VCaP (cell line): ENCODE results near the gene DHRS1.

Source experiments
- H3K27ac ChIP-seq: fragments of 450-650 bp; 2 replicates; pipeline ENCODE4 v1.5.1; 2017
- TF ChIP-seq, protein P1 (sequence below): fragments of 450-650 bp; conservative IDR thresholded peaks from 2 replicates; pipeline ENCODE4 v1.5.1; 2017; ENCODE audit warnings: mild to moderate bottlenecking, moderate library complexity

The DHRS1 gene

DNA sequence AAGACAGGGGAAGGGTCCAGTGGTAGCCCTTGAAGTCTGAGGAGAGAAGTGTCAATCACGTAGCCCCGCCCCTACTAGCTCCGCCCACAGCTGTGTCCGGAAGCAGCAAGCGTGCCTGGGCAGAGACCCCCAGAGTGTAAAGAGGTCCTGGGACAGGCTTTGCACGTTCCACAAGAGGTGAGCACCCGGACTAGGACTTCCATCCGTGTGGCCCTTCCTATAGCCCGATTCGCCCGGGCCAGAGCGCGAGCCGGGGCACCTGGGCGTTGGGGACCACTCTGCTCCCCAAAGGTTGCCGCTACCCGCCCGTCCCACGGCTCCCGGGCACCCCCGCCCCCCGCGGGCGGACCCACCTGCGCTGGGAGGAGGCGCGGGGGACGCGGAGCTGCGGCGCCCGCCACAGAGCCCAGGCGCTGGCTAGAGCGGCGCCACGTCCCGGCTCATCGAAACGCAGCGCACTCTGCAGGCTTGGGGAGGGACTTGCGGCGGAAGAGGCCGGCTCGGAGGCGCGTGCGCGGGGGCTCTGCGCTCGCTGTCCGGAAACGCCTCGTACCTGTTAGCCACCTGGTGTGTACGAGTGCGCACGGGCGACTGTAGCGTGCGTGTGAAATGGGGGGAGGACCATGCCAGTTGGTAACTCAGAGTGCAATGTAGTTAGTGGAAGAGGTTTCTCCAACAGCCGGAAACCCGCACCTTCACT, 28.3 kb downstream of the DHRS1 start, which contains the start of gene RABGGTA:
Gene RABGGTA, minus strand, starts transcription at position 464 of the 700 bp plus-strand sequence. CDS start 482 bp downstream, outside the sequence.
- TF ChIP-seq, protein P1, sequence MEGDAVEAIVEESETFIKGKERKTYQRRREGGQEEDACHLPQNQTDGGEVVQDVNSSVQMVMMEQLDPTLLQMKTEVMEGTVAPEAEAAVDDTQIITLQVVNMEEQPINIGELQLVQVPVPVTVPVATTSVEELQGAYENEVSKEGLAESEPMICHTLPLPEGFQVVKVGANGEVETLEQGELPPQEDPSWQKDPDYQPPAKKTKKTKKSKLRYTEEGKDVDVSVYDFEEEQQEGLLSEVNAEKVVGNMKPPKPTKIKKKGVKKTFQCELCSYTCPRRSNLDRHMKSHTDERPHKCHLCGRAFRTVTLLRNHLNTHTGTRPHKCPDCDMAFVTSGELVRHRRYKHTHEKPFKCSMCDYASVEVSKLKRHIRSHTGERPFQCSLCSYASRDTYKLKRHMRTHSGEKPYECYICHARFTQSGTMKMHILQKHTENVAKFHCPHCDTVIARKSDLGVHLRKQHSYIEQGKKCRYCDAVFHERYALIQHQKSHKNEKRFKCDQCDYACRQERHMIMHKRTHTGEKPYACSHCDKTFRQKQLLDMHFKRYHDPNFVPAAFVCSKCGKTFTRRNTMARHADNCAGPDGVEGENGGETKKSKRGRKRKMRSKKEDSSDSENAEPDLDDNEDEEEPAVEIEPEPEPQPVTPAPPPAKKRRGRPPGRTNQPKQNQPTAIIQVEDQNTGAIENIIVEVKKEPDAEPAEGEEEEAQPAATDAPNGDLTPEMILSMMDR = peak; percentile 84
- peak within 1 kb of the TSS; percentile 93 for H3K27ac ChIP-seq

DNA sequence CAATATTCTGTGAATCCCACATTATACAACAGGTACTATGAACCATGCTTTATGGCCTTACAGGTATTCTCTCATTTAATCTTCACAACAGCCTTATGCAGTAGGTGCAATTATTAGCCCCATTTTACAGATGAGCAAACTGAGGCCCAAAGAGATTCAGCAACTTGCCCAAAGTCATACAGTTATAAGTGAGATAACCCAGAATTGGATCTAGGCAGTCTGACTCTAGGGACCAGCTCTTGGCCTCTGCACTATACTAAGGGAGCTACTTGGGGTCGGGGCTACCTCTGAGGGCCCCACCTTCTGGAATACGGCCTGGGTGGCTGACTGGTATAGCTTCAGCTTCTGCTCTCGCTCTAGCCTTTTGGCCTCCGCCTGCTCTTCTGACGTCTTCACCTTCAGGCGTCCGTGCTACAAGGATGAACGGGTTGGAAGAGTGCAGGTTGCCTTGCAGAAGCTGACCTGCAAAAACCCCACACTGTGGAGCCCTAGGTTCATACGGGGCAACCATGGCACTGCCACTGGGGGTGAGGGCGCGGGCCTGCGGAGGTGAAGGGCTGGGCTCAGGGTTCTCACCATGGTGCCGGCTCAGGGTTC, 28.9 kb downstream of the DHRS1 start:
- TF ChIP-seq, protein P1 = no peak
- H3K27ac ChIP-seq = peak overlapping the region; percentile 93

DNA sequence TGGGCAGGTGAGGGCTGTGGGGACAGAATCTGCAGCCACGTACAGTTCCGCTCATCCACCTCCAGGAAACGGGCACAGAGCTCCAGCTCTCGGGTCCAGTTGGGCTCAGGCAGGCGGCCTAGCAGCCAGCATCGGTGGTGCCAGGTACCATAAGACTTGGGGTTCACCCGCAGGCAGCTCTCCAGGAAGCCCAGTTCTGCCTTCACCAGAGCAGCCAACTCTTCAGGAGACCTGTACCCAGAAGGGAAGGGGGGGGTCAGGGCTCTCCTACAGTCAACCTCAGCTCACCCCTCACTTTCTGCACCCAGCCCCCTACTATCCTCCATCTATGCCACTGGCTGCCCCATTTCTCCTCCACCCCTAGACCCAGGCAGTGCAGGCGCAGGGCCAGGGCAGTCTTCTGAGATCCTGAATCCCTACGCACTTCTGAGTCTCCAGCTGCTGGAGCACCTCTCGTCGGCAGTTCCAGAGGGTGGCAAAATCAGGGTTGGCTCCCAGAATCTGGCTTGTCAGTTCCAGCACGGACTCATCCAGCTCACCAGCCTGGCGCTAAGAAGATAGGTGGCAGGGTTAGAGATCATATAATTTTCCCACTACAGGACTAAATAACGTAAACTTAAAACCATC, 29.6 kb downstream of the DHRS1 start:
- TF ChIP-seq, protein P1 = no peak
- no peak overlapping the region; the same call in 1 of the 2 replicates for H3K27ac ChIP-seq

DNA sequence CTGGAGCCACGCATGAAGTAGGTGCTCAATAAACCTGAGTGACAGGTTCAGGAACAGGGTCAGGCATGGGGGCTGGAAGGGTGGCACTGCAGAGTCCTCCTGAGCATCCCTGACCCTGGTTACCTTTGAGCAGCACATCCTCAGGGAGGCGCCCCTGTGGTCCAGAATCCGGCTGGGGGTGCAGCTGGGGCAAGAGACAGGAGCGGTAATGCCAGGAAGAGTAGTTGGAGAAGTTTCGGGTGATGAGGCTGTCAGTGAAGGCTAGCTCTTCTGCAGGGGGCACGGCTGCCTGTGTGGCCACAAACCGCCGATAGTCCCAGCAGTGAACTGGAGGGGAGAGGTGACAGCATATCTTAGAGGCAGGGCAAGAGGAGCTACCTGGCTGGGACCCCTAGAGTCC, 30.2 kb downstream of the DHRS1 start:
- no peak overlapping the region for H3K27ac ChIP-seq
- TF ChIP-seq, protein P1 = no peak

DNA sequence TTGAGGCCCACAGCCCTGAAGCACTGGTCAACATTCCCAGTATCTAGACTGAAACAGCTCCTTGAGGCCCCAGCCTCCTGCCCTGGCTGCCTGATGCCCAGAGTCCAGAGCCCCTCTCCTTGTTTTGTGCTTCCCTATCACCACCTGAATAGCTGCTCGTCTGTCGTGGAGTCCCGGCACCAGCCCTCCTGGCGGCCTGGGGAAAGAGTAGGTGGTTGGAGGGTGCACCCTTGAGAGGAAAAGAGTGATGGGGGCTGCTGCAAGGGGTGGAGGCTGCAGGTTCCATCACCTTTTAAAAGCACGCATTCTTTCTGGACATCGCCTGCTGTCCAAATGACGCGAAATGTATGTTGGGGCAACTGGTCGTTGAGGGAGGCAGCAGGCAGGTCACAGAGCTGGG, 31.4 kb downstream of the DHRS1 start:
- TF ChIP-seq, protein P1 = no peak
- H3K27ac ChIP-seq = no peak overlapping the region

DNA sequence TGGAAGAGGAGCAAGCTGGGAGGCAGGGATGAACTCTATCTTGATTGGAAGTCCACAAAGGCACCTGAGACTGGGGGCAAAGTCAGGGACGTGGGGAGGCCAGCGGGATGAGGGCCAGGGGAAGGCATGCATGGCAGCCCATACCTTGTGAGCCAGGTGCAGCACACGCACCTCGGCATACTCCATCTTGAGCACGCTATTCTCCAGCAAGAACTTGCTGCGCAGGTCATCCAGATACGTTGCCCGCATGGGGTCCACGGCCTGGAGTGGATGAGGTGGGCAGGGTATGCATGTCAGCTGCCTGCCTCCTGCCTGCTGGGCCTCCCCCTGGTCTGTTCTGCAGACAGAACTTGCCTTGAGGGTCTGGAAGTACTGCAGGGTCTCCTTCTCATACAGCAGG, 32.1 kb downstream of the DHRS1 start:
- TF ChIP-seq, protein P1 = no peak
- H3K27ac ChIP-seq = no peak overlapping the region

DNA sequence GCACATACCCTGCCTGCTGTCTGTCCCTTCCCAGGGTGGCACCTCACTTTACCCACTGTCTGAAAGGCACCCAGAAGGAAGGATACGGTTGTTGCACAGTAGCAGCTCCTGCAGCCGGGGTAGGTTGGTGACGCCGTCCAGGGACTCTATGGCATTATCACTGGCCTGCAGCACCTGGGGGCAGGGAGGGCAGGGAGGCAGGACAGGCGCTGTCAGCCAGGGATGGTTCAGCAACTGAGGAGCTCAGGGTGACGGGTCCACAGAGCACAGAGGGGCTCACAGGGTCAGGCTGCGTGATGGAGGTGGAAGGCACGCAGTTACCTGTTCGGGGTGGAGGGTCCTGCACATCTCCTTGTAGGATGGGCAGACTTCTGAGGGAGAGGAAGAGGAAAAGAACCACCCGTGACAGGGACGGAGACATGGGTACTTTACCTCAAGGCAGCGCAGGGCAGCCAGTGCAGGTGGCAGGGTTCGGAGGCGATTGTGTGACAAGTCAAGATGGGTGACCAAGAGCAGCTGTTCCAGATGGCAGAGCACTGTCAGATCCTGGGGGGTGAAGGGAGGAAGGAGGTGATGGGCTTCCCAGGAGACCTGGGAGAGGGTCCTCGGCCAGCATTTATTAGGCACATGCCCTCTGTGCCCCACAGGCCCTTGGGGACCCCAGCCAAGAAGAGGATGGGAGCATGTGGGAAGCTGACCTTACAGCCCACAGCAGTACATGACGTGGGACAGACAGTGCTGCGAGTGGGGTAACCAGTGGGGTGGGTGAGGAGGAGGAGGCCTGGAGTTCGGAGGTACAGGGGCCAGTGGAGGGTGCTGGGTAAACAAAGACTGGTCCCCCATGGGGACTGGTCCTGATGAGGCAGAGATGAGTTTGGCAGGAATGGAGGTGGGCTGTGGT, 33.0 kb downstream of the DHRS1 start:
- TF ChIP-seq, protein P1 = no peak
- H3K27ac ChIP-seq = no peak overlapping the region
